HG03196 (cell line): ENCODE data around the gene DUSP10.
A peak's percentile ranks its signal among the peaks of the same experiment; 100 is the strongest.

Experiments
- ATAC-seq: cut with Tn5 transposase; IDR thresholded peaks from one replicate; pipeline ENCODE4 v1.9.1; 2021; ENCODE audit not compliant: unreplicated experiment

The DUSP10 gene

GRCh38 chr1:221741703-221742554, at the start of gene DUSP10:
TSS of gene DUSP10 (minus strand) at chr1:221742089. CDS start at chr1:221739744, 2,345 bp downstream.
- peak; percentile 86 for ATAC-seq

- ATAC-seq: no peak
Measured at GRCh38 chr1:221788466-221788865, 46.6 kb upstream of the DUSP10 start.

- no peak for ATAC-seq
Measured at GRCh38 chr1:221786647-221787046, 44.8 kb upstream of the DUSP10 start.

GRCh38 chr1:221783936-221784335, 42.0 kb upstream of the DUSP10 start:
- no peak for ATAC-seq

- ATAC-seq: no peak
Measured at GRCh38 chr1:221783437-221783836, 41.5 kb upstream of the DUSP10 start.

- ATAC-seq: no peak
Measured at GRCh38 chr1:221782970-221783369, 41.1 kb upstream of the DUSP10 start.

GRCh38 chr1:221782477-221782876, 40.6 kb upstream of the DUSP10 start:
- ATAC-seq: no peak

- ATAC-seq: no peak
Measured at GRCh38 chr1:221781102-221781755, 39.3 kb upstream of the DUSP10 start.

- ATAC-seq: no peak
Measured at GRCh38 chr1:221780175-221780574, 38.3 kb upstream of the DUSP10 start.

GRCh38 chr1:221779771-221780170, 37.9 kb upstream of the DUSP10 start:
- no peak for ATAC-seq

GRCh38 chr1:221778535-221779142, 36.8 kb upstream of the DUSP10 start:
- ATAC-seq: peak; percentile 37

- peak; percentile 34 for ATAC-seq
Measured at GRCh38 chr1:221778125-221778524, 36.2 kb upstream of the DUSP10 start.

GRCh38 chr1:221777431-221778072, 35.7 kb upstream of the DUSP10 start:
- peak; percentile 61 for ATAC-seq

GRCh38 chr1:221776495-221777301, 34.8 kb upstream of the DUSP10 start:
- ATAC-seq: peak; percentile 23

- ATAC-seq: no peak
Measured at GRCh38 chr1:221775206-221775605, 33.3 kb upstream of the DUSP10 start.

GRCh38 chr1:221774054-221774842, 32.4 kb upstream of the DUSP10 start:
- ATAC-seq: no peak

- ATAC-seq: no peak
Measured at GRCh38 chr1:221773383-221773782, 31.5 kb upstream of the DUSP10 start.

GRCh38 chr1:221772117-221772516, 30.2 kb upstream of the DUSP10 start:
- ATAC-seq: no peak

GRCh38 chr1:221768444-221769066, 26.7 kb upstream of the DUSP10 start:
- ATAC-seq: no peak
